HG03139 (cell line): ENCODE data around the gene MRPS6.

ENCODE experiments used
- ATAC-seq: cut with Tn5 transposase; IDR thresholded peaks from one replicate; pipeline ENCODE4 v1.9.1; 2021; ENCODE audit not compliant: unreplicated experiment

Gene MRPS6

GRCh38 chr21:34177919-34178567 lies 104.7 kb downstream of the MRPS6 start:
- ATAC-seq, result no peak

GRCh38 chr21:34179204-34179935 lies 106.0 kb downstream of the MRPS6 start:
- no peak for ATAC-seq

GRCh38 chr21:34180407-34180806 lies 107.0 kb downstream of the MRPS6 start:
- ATAC-seq, result no peak

GRCh38 chr21:34180826-34181359 lies 107.5 kb downstream of the MRPS6 start:
- no peak for ATAC-seq

- ATAC-seq, result no peak
Measured at GRCh38 chr21:34181431-34182039, 108.2 kb downstream of the MRPS6 start.

GRCh38 chr21:34182436-34182835 lies 109.1 kb downstream of the MRPS6 start:
- ATAC-seq, result no peak

GRCh38 chr21:34183331-34183928 lies 110.1 kb downstream of the MRPS6 start:
- no peak for ATAC-seq

GRCh38 chr21:34184232-34184631 lies 110.9 kb downstream of the MRPS6 start:
- ATAC-seq, result no peak

GRCh38 chr21:34185026-34185750 lies 111.8 kb downstream of the MRPS6 start:
- no peak for ATAC-seq

GRCh38 chr21:34186109-34186719 lies 112.8 kb downstream of the MRPS6 start:
- ATAC-seq, result no peak

GRCh38 chr21:34187935-34188334 lies 114.6 kb downstream of the MRPS6 start:
- ATAC-seq, result no peak

- no peak for ATAC-seq
Measured at GRCh38 chr21:34189506-34189905, 116.1 kb downstream of the MRPS6 start.

- ATAC-seq, result no peak
Measured at GRCh38 chr21:34190576-34191321, 117.4 kb downstream of the MRPS6 start.

- no peak for ATAC-seq
Measured at GRCh38 chr21:34191876-34192275, 118.5 kb downstream of the MRPS6 start.
